Measurements from ENCODE around the gene ACTR3C.

ACTR3C gene

DNA sequence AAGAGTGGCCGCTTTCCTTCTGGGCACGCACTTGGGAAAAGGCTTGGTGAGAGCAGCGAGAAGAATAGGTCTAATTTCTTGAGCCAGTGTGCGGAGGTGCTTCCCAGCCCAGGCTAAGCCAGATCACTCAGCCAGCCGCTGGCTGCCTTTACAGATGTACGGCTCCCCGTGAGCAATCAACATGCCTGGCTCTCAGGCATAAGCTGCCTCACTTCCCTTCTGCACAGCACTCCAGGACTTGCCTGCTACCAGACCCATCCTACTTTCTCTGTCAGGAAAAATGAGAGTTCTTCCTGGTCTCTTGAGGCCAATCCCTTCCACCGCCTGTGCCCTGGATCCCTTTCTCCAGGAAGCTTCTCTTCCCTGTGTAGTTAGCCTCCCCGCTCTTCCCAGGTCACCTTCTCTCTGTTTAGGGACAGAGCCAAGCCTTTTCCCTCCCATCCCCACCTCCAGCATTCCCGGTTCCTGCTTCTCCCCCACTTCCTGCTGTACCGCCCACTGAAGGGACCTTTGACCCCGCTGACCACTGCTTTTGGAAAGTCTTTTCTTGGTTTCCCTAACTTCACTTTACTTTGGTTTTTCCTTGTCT, 1.1 kb upstream of the ACTR3C start:
- H3K9ac ChIP-seq (ENCODE audit: low read length), result no peak overlapping the region
- H4K20me1 ChIP-seq (ENCODE audit: low read depth, low read length), result no peaks in the 10 kb centered on the region
- H3K4me3 ChIP-seq (ENCODE audit: insufficient read depth, low read length, poor library complexity, severe bottlenecking), result no peak overlapping the region
- TF ChIP-seq EZH2phosphoT487 (conservative IDR thresholded peaks at IDR 0.05; ENCODE audit: low read length), result no peak
- TF ChIP-seq, protein P1, sequence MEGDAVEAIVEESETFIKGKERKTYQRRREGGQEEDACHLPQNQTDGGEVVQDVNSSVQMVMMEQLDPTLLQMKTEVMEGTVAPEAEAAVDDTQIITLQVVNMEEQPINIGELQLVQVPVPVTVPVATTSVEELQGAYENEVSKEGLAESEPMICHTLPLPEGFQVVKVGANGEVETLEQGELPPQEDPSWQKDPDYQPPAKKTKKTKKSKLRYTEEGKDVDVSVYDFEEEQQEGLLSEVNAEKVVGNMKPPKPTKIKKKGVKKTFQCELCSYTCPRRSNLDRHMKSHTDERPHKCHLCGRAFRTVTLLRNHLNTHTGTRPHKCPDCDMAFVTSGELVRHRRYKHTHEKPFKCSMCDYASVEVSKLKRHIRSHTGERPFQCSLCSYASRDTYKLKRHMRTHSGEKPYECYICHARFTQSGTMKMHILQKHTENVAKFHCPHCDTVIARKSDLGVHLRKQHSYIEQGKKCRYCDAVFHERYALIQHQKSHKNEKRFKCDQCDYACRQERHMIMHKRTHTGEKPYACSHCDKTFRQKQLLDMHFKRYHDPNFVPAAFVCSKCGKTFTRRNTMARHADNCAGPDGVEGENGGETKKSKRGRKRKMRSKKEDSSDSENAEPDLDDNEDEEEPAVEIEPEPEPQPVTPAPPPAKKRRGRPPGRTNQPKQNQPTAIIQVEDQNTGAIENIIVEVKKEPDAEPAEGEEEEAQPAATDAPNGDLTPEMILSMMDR (IDR thresholded peaks at IDR 0.05; ENCODE audit: insufficient read depth, low read length, poor library complexity, severe bottlenecking), result no peak
- H3K36me3 ChIP-seq (ENCODE audit: low read length), result no peaks in the 10 kb centered on the region
- H3F3A ChIP-seq (ENCODE audit: insufficient read depth), result no peaks in the 10 kb centered on the region
- no peaks in the 10 kb centered on the region for H3K79me2 ChIP-seq (ENCODE audit: insufficient read depth, low read length)
- H2AFZ ChIP-seq (ENCODE audit: low read depth, low read length, severe bottlenecking), result no peak overlapping the region
- H3K9me3 ChIP-seq (ENCODE audit: insufficient read depth, low read length), result no peaks in the 10 kb centered on the region
- no peak overlapping the region for H3K27ac ChIP-seq (ENCODE audit: low read depth, low read length)
- no peaks in the 10 kb centered on the region for H3K27me3 ChIP-seq (ENCODE audit: low read length)
- H3K4me2 ChIP-seq (ENCODE audit: low read depth, low read length, poor library complexity, severe bottlenecking), result no peak overlapping the region
- H3K9me2 ChIP-seq (replicated peaks; ENCODE audit: insufficient read depth, low read length), result no peaks in the 10 kb centered on the region

- H3K79me2 ChIP-seq (ENCODE audit: insufficient read depth, low read length), result no peaks in the 10 kb centered on the region
These were observed 482 bp upstream of the ACTR3C start for GRCh38 chr7:150323682-150324372.

DNA sequence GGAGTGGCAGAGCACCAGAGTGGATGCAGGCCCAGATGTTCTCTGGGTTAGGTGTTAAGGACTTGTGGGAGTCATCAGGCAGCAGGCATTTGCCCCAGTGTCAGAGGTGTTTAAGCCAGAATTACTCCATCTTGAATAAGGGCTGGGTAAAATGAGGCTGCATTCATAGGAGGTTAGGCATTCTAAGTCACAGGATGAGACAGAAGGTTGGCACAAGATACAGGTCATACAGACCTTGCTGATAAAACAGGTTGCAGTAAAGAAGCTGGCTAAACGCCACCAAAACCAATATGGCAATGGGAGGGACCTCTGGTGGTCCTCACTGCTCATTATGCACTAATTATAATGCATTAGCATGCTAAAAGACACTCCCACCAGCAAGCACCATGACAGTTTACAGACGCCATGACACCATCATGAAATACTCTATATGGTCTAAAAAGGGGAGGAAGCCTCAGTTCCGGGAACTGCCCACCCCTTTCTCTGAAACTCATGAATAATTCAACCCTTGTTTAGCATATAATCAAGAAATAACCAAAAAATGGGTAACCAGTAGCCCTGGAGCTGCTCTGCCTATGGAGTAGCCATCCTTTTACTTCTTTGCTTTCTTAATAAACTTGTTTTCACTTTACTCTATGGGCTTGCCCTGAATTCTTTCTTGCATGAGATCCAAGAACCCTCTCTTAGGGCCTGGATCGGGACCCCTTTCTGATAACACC, 1.1 kb downstream of the ACTR3C start:
- peak overlapping the region; percentile 41 for H3K4me3 ChIP-seq (ENCODE audit: insufficient read depth, low read length, poor library complexity, severe bottlenecking)
- H3F3A ChIP-seq (ENCODE audit: insufficient read depth), result no peaks in the 10 kb centered on the region
- H3K9me2 ChIP-seq (replicated peaks; ENCODE audit: insufficient read depth, low read length), result no peaks in the 10 kb centered on the region
- H2AFZ ChIP-seq (ENCODE audit: low read depth, low read length, severe bottlenecking), result peak overlapping the region; percentile 58
- peak overlapping the region; percentile 45 for H3K4me2 ChIP-seq (ENCODE audit: low read depth, low read length, poor library complexity, severe bottlenecking)
- H3K9ac ChIP-seq (ENCODE audit: low read length), result peak overlapping the region; percentile 54
- H3K36me3 ChIP-seq (ENCODE audit: low read length), result no peaks in the 10 kb centered on the region
- H3K9me3 ChIP-seq (ENCODE audit: insufficient read depth, low read length), result no peaks in the 10 kb centered on the region
- H3K27me3 ChIP-seq (ENCODE audit: low read length), result no peaks in the 10 kb centered on the region
- H3K79me2 ChIP-seq (ENCODE audit: insufficient read depth, low read length), result no peaks in the 10 kb centered on the region
- TF ChIP-seq, protein P1 (IDR thresholded peaks at IDR 0.05; ENCODE audit: insufficient read depth, low read length, poor library complexity, severe bottlenecking), result no peak
- no peak for TF ChIP-seq EZH2phosphoT487 (conservative IDR thresholded peaks at IDR 0.05; ENCODE audit: low read length)
- H3K27ac ChIP-seq (ENCODE audit: low read depth, low read length), result no peak overlapping the region
- no peaks in the 10 kb centered on the region for H4K20me1 ChIP-seq (ENCODE audit: low read depth, low read length)

More at GRCh38 chr7:150323682-150324372, 482 bp upstream of the ACTR3C start:
- Histone ChIP-seq H4K20me1 (ENCODE audit: low read depth, low read length) (no peaks in the 10 kb centered on the region), H3K4me3 (ENCODE audit: insufficient read depth, low read length, poor library complexity, severe bottlenecking) (peak overlapping the region; percentile 41), H3K4me2 (ENCODE audit: low read depth, low read length, poor library complexity, severe bottlenecking) (peak overlapping the region; percentile 45), H3K27me3 (ENCODE audit: low read length) (no peaks in the 10 kb centered on the region), H3F3A (ENCODE audit: insufficient read depth) (no peaks in the 10 kb centered on the region), H2AFZ (ENCODE audit: low read depth, low read length, severe bottlenecking) (peak overlapping the region; percentile 58), H3K9ac (ENCODE audit: low read length) (peak overlapping the region; percentile 54; the same call in 1 of the 2 replicates), H3K36me3 (ENCODE audit: low read length) (no peaks in the 10 kb centered on the region), H3K9me2 (replicated peaks; ENCODE audit: insufficient read depth, low read length) (no peaks in the 10 kb centered on the region), H3K9me3 (ENCODE audit: insufficient read depth, low read length) (no peaks in the 10 kb centered on the region), H3K27ac (ENCODE audit: low read depth, low read length) (no peak overlapping the region)
- no peak for TF ChIP-seq EZH2phosphoT487 (conservative IDR thresholded peaks at IDR 0.05; ENCODE audit: low read length)
- TF ChIP-seq, protein P1 (IDR thresholded peaks at IDR 0.05; ENCODE audit: insufficient read depth, low read length, poor library complexity, severe bottlenecking), result no peak

Measured in SU-DHL-6 (cell line).